ENCODE data around the gene KIAA1755. TPM values are rescaled to one million over a fixed set of nuclear protein-coding genes. Genes with fewer than 3 reads are reported as not detected.
A peak's percentile ranks its signal among the peaks of the same experiment; 100 is the strongest.

The KIAA1755 gene
- total and polyA plus RNA-seq, 8 donors = 1.2 to 9.4 (median 3.1) TPM; not detected in 1

DNA sequence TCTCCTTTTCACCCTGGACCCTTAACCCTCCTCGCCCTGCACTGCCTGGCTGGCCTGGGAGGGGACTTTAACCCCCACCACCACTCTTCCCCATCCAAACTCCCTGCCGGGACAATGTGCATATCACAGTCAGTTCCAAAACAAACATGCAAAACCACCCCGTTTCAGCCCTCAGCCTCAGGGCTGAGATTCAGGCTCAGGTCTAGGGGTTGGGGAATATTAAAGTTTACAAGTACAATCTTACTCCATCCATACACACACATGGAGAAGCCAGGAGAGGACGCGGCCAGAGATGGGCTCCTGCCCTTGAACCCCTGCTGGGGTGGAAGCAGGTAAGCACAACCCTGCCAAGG, 534 bp downstream of the KIAA1755 start:
- Histone ChIP-seq H3K4me1 (peaks cover 9 to 20% (median 15%) of the 10 kb centered on the region in 4 donors), H3K9me3 (no peaks in the 10 kb centered on the region), H3K27ac (peak overlapping the region; percentile 61 to 89 (median 84)), H3K36me3 (no peaks in the 10 kb centered on the region), H3K27me3 (peaks cover 0 to 38% (median 24%) of the 10 kb centered on the region in 3 donors), H3K4me3 (peak overlapping the region; percentile 40 to 47 (median 41))
- 9 to 15% (median 15%) methylated on average over 5 of the region's 5 CpGs for WGBS, 5 donors
- no peak for DNase-seq
- intact Hi-C loops (cut with DNase I; ENCODE audit: low total_unique reads) = no loop called here
- TF ChIP-seq EP300 (IDR thresholded peaks at IDR 0.05) = no peak
- TF ChIP-seq, protein P1, sequence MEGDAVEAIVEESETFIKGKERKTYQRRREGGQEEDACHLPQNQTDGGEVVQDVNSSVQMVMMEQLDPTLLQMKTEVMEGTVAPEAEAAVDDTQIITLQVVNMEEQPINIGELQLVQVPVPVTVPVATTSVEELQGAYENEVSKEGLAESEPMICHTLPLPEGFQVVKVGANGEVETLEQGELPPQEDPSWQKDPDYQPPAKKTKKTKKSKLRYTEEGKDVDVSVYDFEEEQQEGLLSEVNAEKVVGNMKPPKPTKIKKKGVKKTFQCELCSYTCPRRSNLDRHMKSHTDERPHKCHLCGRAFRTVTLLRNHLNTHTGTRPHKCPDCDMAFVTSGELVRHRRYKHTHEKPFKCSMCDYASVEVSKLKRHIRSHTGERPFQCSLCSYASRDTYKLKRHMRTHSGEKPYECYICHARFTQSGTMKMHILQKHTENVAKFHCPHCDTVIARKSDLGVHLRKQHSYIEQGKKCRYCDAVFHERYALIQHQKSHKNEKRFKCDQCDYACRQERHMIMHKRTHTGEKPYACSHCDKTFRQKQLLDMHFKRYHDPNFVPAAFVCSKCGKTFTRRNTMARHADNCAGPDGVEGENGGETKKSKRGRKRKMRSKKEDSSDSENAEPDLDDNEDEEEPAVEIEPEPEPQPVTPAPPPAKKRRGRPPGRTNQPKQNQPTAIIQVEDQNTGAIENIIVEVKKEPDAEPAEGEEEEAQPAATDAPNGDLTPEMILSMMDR (IDR thresholded peaks at IDR 0.05) = no peak
- no peak for TF ChIP-seq POLR2A (IDR thresholded peaks at IDR 0.05)
- no peak for TF ChIP-seq POLR2AphosphoS5 (IDR thresholded peaks at IDR 0.05)

DNA sequence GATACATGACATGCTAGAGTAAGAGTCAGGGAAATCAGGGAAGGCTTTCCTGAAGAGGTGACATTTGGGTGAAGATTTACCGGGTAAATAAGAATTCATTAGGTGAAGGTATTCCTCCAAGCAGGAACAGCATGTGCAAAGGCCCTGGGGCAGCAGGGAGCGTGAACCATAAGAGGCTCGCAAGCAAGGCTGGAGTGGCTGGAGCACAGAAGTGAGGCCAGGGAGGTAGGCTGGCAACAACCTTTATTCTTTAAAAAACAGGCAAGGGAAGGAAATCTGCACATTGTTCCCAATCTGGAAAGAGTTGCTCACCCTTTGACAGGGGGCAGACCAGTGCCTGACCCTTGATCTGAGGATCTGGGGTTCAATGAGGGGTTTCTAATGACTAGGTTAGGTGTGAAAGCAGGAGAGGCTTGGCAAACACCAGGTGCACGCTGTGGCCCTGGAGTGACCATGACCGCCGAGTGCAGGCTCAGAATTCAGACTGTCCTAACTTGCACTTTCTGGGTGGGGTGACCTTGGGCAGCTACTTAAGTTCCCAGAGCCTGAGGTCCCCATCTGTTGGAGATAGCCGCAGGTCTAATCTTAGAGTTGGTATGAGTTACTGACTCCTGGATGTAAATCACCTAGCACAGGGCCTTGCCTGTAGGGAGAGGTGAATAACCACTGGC, 1.9 kb downstream of the KIAA1755 start:
- H3K36me3 ChIP-seq = no peaks in the 10 kb centered on the region
- intact Hi-C loops (cut with DNase I; ENCODE audit: low total_unique reads) = no loop called here
- TF ChIP-seq, protein P1 (IDR thresholded peaks at IDR 0.05) = no peak
- TF ChIP-seq POLR2A (IDR thresholded peaks at IDR 0.05) (no peak), POLR2AphosphoS5 (IDR thresholded peaks at IDR 0.05) (no peak), EP300 (IDR thresholded peaks at IDR 0.05) (no peak)
- H3K4me3 ChIP-seq = peak overlapping the region in 1 of 4 donors; percentile 7
- H3K9me3 ChIP-seq = no peaks in the 10 kb centered on the region
- H3K27ac ChIP-seq = peak overlapping the region in 2 of 5 donors; percentile 84 to 89
- 81 to 94% (median 87%) methylated on average over 7 of the region's 7 CpGs for WGBS, 5 donors
- no peak for DNase-seq
- peaks cover 9 to 22% (median 20%) of the 10 kb centered on the region in 4 donors for H3K4me1 ChIP-seq
- peaks cover 0 to 38% (median 24%) of the 10 kb centered on the region in 3 donors for H3K27me3 ChIP-seq

DNA sequence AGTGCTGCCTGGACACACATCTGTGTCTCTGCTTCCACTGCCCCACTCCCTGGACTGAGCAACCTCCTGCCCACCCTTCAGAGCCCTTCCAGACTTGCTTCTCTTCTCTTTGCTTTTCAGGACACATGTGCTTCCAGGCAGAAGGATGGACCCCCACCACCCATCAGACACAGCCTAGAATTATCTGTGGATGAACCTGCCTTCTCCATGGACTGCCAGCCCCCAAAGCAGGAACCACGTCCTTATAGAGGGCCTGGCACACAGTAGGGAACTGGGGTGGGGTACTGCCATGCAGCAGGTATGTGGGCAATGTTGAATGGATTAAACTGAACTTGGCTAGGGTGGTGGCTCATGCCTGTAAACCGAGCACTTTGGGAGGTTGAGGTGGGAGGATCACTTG, 3.6 kb downstream of the KIAA1755 start:
- Histone ChIP-seq H3K36me3 (no peaks in the 10 kb centered on the region), H3K4me3 (no peak overlapping the region), H3K27me3 (peaks cover 0 to 36% (median 22%) of the 10 kb centered on the region in 3 donors), H3K4me1 (peaks cover 9 to 38% (median 23%) of the 10 kb centered on the region in 4 donors), H3K9me3 (no peaks in the 10 kb centered on the region), H3K27ac (peak overlapping the region in 3 of 5 donors; percentile 31 to 63 (median 43))
- WGBS, 5 donors = 66 to 80% (median 68%) methylated on average over 2 of the region's 2 CpGs
- DNase-seq = no peak
- TF ChIP-seq EP300 (IDR thresholded peaks at IDR 0.05) = no peak
- TF ChIP-seq, protein P1 (IDR thresholded peaks at IDR 0.05) = no peak
- intact Hi-C loops (cut with DNase I; ENCODE audit: low total_unique reads) = no loop called here

DNA sequence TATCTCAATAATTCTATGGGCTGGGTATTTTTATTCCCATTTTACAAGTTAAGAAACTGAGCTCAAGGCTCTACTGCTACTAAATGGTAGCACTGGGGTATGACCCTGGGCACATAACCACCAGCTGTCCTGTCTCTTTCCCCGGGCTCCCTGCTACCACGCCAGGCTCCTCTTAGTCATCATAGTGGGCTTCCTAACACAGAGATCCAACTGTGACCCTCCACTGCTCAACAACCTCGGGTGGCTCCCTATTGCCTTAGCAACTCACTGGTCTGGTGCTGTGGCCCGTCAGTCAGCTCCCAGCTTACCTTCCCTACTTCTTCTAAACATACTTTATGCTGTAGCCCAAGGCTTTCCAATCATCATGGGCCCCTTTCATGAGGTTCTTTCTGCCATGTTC, 4.5 kb downstream of the KIAA1755 start:
- Histone ChIP-seq H3K4me1 (peaks cover 9 to 45% (median 23%) of the 10 kb centered on the region in 4 donors), H3K36me3 (no peaks in the 10 kb centered on the region), H3K4me3 (no peak overlapping the region), H3K27me3 (peaks cover 0 to 28% (median 15%) of the 10 kb centered on the region in 3 donors), H3K9me3 (no peaks in the 10 kb centered on the region), H3K27ac (peak overlapping the region in 4 of 5 donors; percentile 47 to 79 (median 68))
- DNase-seq = no peak
- intact Hi-C loops (cut with DNase I; ENCODE audit: low total_unique reads) = no loop called here
- TF ChIP-seq EP300 (IDR thresholded peaks at IDR 0.05) = no peak
- no peak for TF ChIP-seq POLR2AphosphoS5 (IDR thresholded peaks at IDR 0.05)
- TF ChIP-seq POLR2A (IDR thresholded peaks at IDR 0.05) = no peak
- TF ChIP-seq, protein P1 (IDR thresholded peaks at IDR 0.05) = no peak
- 73 to 82% (median 77%) methylated on average over 4 of the region's 4 CpGs for WGBS, 5 donors
